GM21619 (cell line): ENCODE results near the gene RPS17.
A peak's percentile ranks its signal among the peaks of the same experiment; 100 is the strongest.
"Not testable (repeated sequence)": the region's sequence is repeated elsewhere in the genome, so short reads cannot be mapped to it uniquely, and the experiment has no call there.

ENCODE experiments used
- ATAC-seq: cut with Tn5 transposase; IDR thresholded peaks from one replicate; pipeline ENCODE4 v1.9.1; 2021; ENCODE audit not compliant: unreplicated experiment

Gene RPS17

GRCh38 chr15:82548700-82549099, 8.4 kb upstream of the RPS17 start:
- no peak for ATAC-seq

- ATAC-seq = no peak
Measured at GRCh38 chr15:82545478-82545877, 5.2 kb upstream of the RPS17 start.

GRCh38 chr15:82545002-82545401, 4.7 kb upstream of the RPS17 start:
- no peak for ATAC-seq

GRCh38 chr15:82544431-82544830, 4.2 kb upstream of the RPS17 start:
- ATAC-seq = no peak

- ATAC-seq = no peak
Measured at GRCh38 chr15:82543160-82543559, 2.9 kb upstream of the RPS17 start.

GRCh38 chr15:82540984-82541431, 751 bp upstream of the RPS17 start:
- no peak for ATAC-seq

GRCh38 chr15:82539691-82540054, 584 bp downstream of the RPS17 start:
- ATAC-seq = no peak

GRCh38 chr15:82538961-82539690, 1.1 kb downstream of the RPS17 start:
- ATAC-seq = no peak

- ATAC-seq = no peak
Measured at GRCh38 chr15:82537351-82537908, 2.8 kb downstream of the RPS17 start.

- no peak for ATAC-seq
Measured at GRCh38 chr15:82536409-82537350, 3.6 kb downstream of the RPS17 start.

- no peak for ATAC-seq
Measured at GRCh38 chr15:82535566-82536408, 4.5 kb downstream of the RPS17 start.

- ATAC-seq = not testable (repeated sequence)
Measured at GRCh38 chr15:82535151-82535550, 5.1 kb downstream of the RPS17 start.

GRCh38 chr15:82534457-82534861, 5.8 kb downstream of the RPS17 start:
- not testable (repeated sequence) for ATAC-seq

GRCh38 chr15:82533801-82534200, 6.5 kb downstream of the RPS17 start:
- no peak for ATAC-seq

- no peak for ATAC-seq
Measured at GRCh38 chr15:82532991-82533481, 7.2 kb downstream of the RPS17 start.

GRCh38 chr15:82532383-82532990, 7.8 kb downstream of the RPS17 start:
- ATAC-seq = no peak

GRCh38 chr15:82531496-82532382, 8.5 kb downstream of the RPS17 start:
- ATAC-seq = no peak

- ATAC-seq = peak; percentile 82
Measured at GRCh38 chr15:82530606-82531379, 9.5 kb downstream of the RPS17 start.
